GM19240 (cell line): ENCODE results near the gene EEPD1.
"Not testable (repeated sequence)": the region's sequence is repeated elsewhere in the genome, so short reads cannot be mapped to it uniquely, and the experiment has no call there.

Experiments
- DNase-seq: peaks from one replicate; pipeline ENCODE4 v3.0.0; 2011; ENCODE audit warnings: low spot score; ENCODE audit not compliant: insufficient read length

The EEPD1 gene

GRCh38 chr7:36152756-36153570 is at the start of gene EEPD1:
TSS of gene EEPD1 (plus strand) at chr7:36153254. CDS start at chr7:36154325, 1,071 bp downstream.
- peak; percentile 66 for DNase-seq

DNA sequence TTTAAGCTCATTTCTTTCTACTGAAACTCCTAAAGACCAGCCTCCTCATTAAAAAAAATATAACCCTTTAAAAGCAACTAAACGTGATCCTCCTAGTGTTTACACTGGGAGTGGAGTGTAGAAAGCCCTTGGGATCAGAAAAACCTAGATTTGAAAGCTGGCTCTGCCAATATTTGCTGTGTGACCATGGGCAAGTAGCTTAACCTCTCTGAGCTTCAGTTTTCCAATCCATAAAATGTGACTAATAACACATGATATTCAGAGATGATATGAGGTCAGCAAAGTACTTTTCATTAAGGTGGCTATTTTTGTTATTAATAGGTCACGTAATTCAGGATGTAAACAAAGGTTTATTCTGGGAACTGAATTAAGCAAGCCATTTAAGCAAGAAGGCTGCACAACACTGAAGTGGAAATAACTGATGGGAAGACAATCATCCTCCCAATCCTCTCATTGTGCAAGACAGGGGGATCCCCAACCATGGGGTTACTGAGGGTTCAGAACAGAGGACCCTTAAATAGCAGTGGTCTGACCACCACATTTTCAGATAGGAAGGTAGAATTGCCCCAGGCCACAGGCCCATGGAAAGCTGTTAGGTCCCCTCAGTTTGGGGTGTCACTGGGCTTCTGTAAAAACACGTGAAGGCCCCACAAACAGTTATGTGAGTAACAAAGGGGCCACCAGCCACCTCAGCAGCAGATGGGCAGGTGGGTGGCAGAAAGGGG is 49.1 kb upstream of the EEPD1 start:
- DNase-seq = no peak

DNA sequence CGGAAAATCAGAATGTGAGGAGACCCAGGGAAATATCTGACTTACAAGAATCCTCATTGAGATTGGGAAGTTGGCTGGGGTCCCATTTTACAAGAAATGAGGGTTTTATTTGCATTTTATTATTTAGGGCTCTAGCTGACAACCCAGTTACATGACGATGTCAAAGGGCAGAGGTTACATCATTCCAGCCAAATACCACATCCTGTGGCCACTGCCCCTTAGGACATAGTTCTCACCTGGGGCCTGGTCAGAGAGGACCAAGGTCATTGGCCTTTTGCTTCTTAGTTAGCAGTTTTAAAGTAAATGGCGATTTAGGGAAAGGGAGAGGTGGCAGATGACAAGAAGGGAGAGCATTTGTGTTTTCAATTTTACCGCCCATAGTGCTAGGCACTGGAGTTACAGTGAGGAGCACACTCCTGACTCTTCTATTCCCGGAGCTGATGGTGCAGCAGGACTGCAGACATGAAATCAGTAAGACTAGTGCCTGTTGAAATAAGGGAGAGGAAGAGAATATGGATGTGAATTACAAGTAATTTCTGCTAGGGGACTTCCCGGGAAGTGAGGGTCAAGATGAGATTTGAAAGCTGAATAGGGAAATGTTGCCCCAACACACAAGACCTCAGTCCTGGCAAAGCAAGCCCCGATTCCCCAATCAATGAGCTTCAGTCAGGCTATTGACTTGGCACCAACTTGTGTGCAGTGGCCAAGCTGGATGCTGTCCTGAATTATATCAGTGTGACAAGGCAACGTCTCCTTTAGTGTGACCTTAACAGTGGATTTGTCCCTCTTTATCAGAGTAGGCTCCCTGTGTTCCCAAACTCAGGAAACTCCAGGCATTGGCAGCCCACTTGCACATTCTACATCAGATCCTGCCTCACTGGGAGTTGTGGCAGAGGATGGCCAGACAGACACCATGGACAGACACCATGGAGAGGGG is 45.8 kb upstream of the EEPD1 start:
- not testable (repeated sequence) for DNase-seq

DNA sequence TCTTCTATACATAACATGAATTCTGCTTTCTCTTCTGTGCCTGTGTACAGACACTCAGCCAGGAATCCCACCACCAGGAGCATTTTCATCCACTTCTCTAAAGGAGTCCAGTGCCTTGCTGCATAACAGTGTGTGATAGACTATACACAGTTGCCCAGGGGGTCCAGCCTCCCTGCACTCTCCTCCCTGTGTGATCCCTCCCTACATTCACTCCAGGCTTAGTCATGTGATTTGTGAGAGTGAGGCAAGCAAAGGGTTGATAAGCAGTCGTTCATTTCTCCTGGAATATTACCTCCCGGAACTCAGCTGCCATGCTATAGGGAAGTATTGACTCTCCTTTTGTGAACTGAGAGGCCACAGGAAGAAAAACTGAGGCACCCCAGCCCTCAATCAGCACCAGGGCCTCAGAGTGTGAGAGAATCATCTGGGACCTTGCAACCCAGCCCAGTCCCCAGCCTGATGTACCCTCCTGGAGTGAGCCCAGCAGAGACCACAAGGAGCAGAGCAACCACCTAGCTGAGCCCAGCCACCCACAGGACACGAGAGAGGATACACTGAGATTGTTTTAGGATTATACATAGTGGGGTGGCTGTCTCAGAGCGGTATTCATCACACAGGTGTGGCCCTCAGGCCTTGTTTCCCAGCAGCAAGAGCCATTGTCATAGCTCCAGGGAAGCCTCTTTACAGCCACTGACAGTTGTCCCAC is 45.0 kb upstream of the EEPD1 start:
- no peak for DNase-seq

DNA sequence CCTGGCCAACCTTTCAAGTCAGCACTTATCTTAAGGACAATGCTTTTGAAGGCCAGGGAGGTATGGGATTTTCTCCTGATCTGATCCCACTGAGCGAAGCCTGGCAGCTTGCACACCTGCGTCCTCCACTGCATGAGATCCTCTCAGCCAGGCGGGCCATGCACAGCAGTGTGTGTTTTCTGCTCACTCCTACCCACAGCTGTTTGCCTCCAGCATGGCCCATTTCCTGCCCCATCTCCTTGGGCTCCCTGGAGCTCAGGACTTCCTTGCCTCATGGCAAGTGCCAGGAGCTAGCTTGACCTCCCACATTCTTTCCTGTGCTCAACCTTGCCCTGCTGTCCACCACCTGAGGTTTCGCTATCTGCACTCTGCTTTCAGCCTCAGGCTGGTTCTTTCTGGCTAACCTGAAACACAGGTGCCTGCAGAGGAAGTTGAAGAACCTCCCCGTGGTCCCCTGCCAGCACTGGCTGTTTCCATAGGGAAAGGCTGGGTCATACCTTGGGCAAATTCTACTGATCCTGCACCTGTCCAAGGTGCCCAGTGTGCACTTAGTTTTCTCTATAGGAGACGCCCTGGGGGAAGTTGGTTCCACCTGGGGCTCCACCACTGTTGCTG is 43.9 kb upstream of the EEPD1 start:
- no peak for DNase-seq

DNA sequence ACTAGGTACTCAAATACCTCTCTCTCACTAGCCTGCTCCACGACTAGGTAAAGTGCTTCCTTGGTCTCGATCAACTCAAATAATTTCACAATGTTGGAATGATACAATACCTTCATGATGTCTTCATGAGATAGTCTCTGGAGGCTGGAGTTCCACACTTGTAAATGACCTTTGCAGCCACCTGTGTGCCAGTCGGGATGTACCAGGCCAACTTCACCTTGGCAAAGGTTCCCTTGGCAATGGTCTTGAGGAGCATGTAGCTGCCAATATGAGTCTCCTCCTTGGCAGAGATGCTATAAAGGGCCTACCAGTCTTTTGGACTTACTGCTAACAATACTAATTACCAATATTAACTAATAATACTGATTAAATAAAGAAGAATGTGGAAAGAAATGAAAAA is 42.5 kb upstream of the EEPD1 start:
- DNase-seq = no peak

- no peak for DNase-seq
Observed at GRCh38 chr7:36112969-36113368, 40.1 kb upstream of the EEPD1 start.

DNA sequence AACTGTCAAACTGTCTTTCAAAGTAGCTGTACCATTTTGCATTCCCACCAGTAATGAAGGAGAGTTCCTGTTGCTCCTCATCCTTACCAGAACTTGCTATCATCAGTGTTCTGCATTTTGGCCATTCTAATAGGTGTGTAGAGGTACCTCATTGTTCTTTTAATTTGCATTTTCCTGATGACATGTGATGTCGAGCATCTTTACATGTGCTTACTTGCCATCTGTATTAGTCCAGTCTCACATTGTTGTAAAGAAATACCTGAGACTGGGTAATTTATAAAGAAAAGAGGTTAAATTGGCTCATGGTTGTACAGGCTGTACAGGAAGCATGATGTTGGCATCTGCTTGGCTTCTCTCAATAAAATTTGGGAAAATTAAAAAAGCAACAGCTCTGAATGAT is 38.7 kb upstream of the EEPD1 start:
- DNase-seq = no peak

DNA sequence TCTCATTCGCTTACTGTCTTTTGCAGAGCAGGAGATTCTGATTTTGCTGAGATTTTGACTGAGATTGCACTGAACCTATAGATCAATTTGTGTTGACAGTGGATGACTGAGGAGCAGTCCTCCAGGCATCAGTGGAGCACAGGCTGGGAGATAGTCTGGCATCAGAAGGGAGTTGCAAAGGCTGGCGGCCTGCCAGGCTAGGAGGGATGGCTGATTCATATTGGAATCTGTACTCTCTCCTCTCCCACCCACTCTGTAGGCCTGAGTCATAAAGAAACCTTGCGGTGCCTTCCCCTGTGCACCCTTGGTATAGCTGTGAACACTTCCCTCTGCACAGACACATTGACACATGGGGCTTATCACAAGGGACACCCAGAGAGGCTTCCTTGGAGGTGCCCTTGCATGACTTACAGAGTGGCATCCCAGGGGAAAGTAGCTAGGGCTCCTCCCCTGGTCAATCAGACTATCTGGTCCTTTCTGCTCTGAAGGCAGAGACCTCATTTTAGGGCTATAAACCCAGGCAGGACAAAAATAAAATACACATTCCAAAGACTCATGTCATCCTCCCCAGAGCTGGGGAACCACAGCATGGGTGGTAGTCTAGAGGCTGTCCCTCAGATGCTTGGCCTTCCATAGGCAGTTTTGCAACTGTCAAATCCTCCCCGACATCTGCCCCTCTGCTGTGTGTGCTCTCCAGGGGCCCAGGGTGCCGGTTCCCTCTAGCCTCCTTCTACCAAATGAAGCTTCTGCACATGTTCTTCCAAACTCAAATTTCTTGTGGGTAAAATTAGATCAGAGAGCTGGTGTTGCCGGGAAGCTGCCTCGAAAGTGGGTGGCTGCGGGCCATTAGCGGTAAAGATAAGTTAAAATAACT is 37.4 kb upstream of the EEPD1 start:
- peak; percentile 55 for DNase-seq

GRCh38 chr7:36116347-36117202 is 36.5 kb upstream of the EEPD1 start:
- DNase-seq = no peak

GRCh38 chr7:36117203-36117840 is 35.7 kb upstream of the EEPD1 start:
- DNase-seq = no peak

DNA sequence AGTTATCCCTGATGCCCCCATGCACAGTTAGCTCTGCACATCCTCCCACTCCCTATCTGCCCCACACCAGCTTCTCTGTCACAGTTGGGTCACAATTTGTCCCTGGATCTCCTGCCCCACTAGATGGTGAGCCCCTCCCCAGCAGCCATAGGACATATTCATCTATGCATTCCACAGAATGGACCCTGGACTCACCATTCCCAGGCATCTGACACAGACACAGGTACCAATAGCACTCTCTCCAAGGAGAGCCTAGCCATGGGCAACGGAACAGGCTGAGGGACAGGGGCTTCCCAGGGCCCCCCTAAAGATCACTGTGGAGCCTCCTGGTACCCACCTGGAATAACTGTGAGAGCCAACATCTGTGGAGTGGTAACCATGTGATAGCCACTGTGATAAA is 34.7 kb upstream of the EEPD1 start:
- DNase-seq = no peak

DNA sequence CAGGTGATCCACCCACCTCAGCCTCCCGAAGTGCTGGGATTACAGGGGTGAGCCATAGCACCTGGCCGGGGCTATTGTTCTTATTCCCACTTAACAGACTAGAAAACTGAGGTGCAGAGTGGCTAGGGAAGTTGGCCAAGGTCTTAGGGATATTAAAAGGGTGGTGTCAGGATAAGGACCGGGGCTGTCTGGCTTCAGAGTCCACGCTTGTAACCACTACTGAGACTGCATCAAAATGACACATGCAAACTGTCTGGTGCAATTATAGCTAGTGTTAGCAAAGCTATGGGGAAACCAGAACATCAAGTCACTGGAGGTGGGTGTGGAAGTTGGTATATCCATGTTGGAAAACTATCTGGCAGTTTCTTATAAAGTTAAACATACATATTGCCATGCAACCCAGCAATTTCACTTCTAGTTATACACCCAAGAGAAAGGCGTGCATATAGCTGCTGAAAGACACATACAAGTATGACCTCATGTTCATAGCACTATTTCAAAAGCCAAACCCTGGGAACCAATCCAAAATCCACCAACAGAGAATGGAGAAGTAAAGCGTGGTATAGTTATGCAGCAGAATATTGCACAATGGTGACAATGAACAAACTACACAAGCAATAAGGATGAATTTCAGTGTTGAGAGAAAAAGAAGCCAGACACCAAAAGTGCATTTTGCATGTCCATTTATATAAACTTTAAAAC is 33.9 kb upstream of the EEPD1 start:
- DNase-seq = no peak

DNA sequence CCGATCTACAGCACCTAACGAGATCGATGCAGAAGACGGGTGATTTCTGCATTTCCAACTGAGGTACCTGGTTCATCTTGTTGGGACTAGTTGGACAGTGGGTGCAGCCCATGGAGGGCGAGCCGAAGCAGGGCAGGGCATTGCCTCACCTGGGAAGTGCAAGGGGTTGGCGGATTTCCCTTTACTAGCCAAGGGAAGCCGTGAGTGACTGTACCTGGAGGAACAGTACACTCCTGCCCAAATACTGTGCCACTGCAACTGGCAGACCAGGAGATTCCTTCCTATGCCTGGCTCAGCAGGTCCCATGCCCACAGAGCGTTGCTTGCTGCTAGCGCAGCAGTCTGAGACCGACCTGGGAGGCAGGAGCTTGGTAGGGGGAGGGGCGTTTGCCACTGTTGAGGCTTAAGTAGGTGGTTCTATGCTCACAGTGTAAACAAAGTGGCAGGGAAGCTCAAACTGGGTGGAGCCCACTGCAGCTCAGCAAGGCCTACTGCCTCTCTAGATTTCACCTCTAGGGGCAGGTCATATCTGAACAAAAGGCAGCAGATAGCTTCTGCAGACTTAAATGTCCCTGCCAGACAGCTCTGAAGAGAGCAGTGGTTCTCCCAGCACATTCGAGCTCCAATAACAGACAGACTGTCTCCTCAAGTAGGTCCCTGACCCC is 32.9 kb upstream of the EEPD1 start:
- DNase-seq = not testable (repeated sequence)

GRCh38 chr7:36125630-36126029 is 27.4 kb upstream of the EEPD1 start:
- not testable (repeated sequence) for DNase-seq

DNA sequence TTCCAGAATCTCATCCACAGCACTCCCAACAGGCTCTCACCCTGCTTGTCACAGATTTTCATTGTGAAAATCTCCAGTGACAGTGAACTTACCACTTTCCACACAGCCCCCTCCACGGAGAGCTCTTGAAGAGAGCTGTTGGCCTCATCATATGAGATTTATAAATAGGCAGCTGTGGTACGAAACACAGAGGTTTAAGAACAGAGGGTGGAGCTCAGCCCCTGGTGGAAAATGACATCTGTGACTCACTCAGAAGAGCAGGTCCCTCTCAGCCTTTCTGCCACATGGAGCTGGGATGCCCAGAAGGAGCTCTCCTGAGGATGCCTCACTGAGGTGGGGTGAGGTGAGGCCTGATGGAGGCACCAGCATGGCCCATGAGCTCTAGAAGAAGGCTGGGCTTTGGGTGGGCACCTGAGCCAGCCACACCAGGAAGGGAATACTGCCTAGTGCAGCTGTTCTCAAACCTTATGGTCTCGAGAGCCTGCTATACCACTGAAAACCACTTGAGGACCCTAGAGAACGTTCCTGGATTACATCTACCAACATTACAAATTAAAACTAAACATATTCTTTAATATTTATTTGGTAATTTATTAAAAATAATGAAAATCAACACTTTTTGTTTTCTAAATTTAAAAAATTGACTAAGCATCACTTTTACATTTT is 25.8 kb upstream of the EEPD1 start:
- DNase-seq = no peak
